ENCODE measurements around the gene ANXA2R.

The ANXA2R gene

GRCh38 chr5:42990892-42991291 lies 49.2 kb downstream of the ANXA2R start:
- H3K4me3 ChIP-seq (ENCODE audit: low read depth, low read length) = peak overlapping the region; percentile 69
- TF ChIP-seq, protein P1, sequence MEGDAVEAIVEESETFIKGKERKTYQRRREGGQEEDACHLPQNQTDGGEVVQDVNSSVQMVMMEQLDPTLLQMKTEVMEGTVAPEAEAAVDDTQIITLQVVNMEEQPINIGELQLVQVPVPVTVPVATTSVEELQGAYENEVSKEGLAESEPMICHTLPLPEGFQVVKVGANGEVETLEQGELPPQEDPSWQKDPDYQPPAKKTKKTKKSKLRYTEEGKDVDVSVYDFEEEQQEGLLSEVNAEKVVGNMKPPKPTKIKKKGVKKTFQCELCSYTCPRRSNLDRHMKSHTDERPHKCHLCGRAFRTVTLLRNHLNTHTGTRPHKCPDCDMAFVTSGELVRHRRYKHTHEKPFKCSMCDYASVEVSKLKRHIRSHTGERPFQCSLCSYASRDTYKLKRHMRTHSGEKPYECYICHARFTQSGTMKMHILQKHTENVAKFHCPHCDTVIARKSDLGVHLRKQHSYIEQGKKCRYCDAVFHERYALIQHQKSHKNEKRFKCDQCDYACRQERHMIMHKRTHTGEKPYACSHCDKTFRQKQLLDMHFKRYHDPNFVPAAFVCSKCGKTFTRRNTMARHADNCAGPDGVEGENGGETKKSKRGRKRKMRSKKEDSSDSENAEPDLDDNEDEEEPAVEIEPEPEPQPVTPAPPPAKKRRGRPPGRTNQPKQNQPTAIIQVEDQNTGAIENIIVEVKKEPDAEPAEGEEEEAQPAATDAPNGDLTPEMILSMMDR (IDR thresholded peaks at IDR 0.05; ENCODE audit: low read depth, low read length) = no peak
- in situ Hi-C loops (cut with HindIII; ENCODE audit: low sequenced_read_pairs) = no loop called here
- DNase-seq (ENCODE audit: low read depth, low spot score) = no peak

All from astrocyte of the spinal cord (primary cell).